HCT116 (cell line): ENCODE results near the gene TTC17.

Experiments
- CTCF ChIP-seq, 3 experiments: fragments of 200-600 bp in 1 of 3; sonication (generic) in 1 of 3; IDR thresholded peaks in 2 of 3; conservative IDR thresholded peaks in 1 of 3; 2 replicates each; pipeline ENCODE4 v1.5.1; 2012 to 2017; ENCODE audit warnings: low read depth in 2 of 3, low read length in 2 of 3, antibody characterized with exemption in 1 of 3, borderline replicate concordance in 1 of 3, control low read depth in 1 of 3, mild to moderate bottlenecking in 1 of 3, mixed read lengths in 1 of 3, mixed run types in 1 of 3, moderate library complexity in 1 of 3; ENCODE audit not compliant: insufficient read depth in 1 of 3
- EGR1 ChIP-seq: IDR thresholded peaks from 2 replicates; pipeline ENCODE4 v1.6.1; 2012; ENCODE audit warnings: low read depth
- ELF1 ChIP-seq: IDR thresholded peaks from 2 replicates; pipeline ENCODE4 v1.6.1; 2012; ENCODE audit warnings: low read depth, borderline replicate concordance
- EZH2 ChIP-seq: fragments of 200-600 bp; sonication (generic); IDR thresholded peaks from 2 replicates; pipeline ENCODE4 v1.6.1; 2017; ENCODE audit warnings: antibody characterized with exemption, mixed run types
- POLR2A ChIP-seq: IDR thresholded peaks from 2 replicates; pipeline ENCODE4 v1.7.0; 2011; ENCODE audit warnings: borderline replicate concordance; ENCODE audit not compliant: insufficient read depth, insufficient read length; ENCODE audit errors: extremely low read depth
- POLR2AphosphoS5 ChIP-seq: IDR thresholded peaks from 2 replicates; pipeline ENCODE4 v1.6.1; 2011; ENCODE audit warnings: mild to moderate bottlenecking, low read depth, low read length, moderate library complexity
- RAD21 ChIP-seq: IDR thresholded peaks from 2 replicates; pipeline ENCODE4 v1.6.1; 2012; ENCODE audit warnings: low read depth, mild to moderate bottlenecking
- REST ChIP-seq: IDR thresholded peaks from 2 replicates; pipeline ENCODE4 v1.6.1; 2012; ENCODE audit warnings: low read depth
- TCF7L2 ChIP-seq: IDR thresholded peaks from 2 replicates; pipeline ENCODE4 v1.7.0; 2011; ENCODE audit warnings: borderline replicate concordance, inconsistent platforms; ENCODE audit not compliant: insufficient read depth, insufficient read length; ENCODE audit errors: extremely low read depth
- YY1 ChIP-seq: IDR thresholded peaks from 2 replicates; pipeline ENCODE4 v1.6.1; 2011; ENCODE audit warnings: low read length, low read depth, moderate library complexity, mild to moderate bottlenecking; ENCODE audit not compliant: insufficient replicate concordance; ENCODE audit errors: extremely low read depth
- ZBTB33 ChIP-seq: IDR thresholded peaks from 2 replicates; pipeline ENCODE4 v1.6.1; 2011; ENCODE audit warnings: mild to moderate bottlenecking, low read length, moderate library complexity; ENCODE audit not compliant: insufficient replicate concordance; ENCODE audit errors: extremely low read depth

GRCh38 chr11:43443811-43444210 is 85.1 kb downstream of the TTC17 start:
- no peak for TF ChIP-seq CTCF (IDR thresholded peaks at IDR 0.05 in 2 of 3, conservative IDR thresholded peaks at IDR 0.05 in 1 of 3; ENCODE audit: borderline replicate concordance in 1 of 3, insufficient read depth in 1 of 3, low read depth in 2 of 3, low read length in 2 of 3)
- no peak for TF ChIP-seq EZH2
- no peak for TF ChIP-seq RAD21
- no peak for TF ChIP-seq POLR2A
- TF ChIP-seq TCF7L2: no peak
- TF ChIP-seq ELF1: no peak
- no peak for TF ChIP-seq ZBTB33
- TF ChIP-seq EGR1: no peak
- no peak for TF ChIP-seq REST
- no peak for TF ChIP-seq YY1
- TF ChIP-seq POLR2AphosphoS5: no peak
